ENCODE measurements around the gene ABCA4.
A peak's percentile ranks its signal among the peaks of the same experiment; 100 is the strongest.
"Not testable (repeated sequence)": the region's sequence is repeated elsewhere in the genome, so short reads cannot be mapped to it uniquely, and the experiment has no call there.

ABCA4 gene

GRCh38 chr1:93992954-93993353 lies 128.0 kb downstream of the ABCA4 start:
- Mint-ChIP-seq H3K27me3 (ENCODE audit: low read depth, poor library complexity) (peaks cover 5% of the 10 kb centered on the region), H3K9me3 (no peaks in the 10 kb centered on the region), H3K36me3 (ENCODE audit: low read depth) (no peaks in the 10 kb centered on the region), H3K27ac (no peak overlapping the region), H3K4me3 (no peak overlapping the region), H3K4me1 (peaks cover 19% of the 10 kb centered on the region)
- TF ChIP-seq CTCF (IDR thresholded peaks at IDR 0.05): no peak
- no peak for DNase-seq

GRCh38 chr1:93992190-93992589 lies 128.8 kb downstream of the ABCA4 start:
- Mint-ChIP-seq H3K36me3 (ENCODE audit: low read depth) (no peaks in the 10 kb centered on the region), H3K27me3 (ENCODE audit: low read depth, poor library complexity) (peaks cover 5% of the 10 kb centered on the region), H3K4me1 (peaks cover 26% of the 10 kb centered on the region), H3K27ac (no peak overlapping the region), H3K9me3 (no peaks in the 10 kb centered on the region), H3K4me3 (no peak overlapping the region)
- TF ChIP-seq CTCF (IDR thresholded peaks at IDR 0.05): no peak
- no peak for DNase-seq

GRCh38 chr1:93991271-93991670 lies 129.7 kb downstream of the ABCA4 start:
- H3K4me3 Mint-ChIP-seq: no peak overlapping the region
- no peaks in the 10 kb centered on the region for H3K36me3 Mint-ChIP-seq (ENCODE audit: low read depth)
- TF ChIP-seq CTCF (IDR thresholded peaks at IDR 0.05): no peak
- H3K27me3 Mint-ChIP-seq (ENCODE audit: low read depth, poor library complexity): peaks cover 9% of the 10 kb centered on the region
- peaks cover 26% of the 10 kb centered on the region for H3K4me1 Mint-ChIP-seq
- no peak overlapping the region for H3K27ac Mint-ChIP-seq
- H3K9me3 Mint-ChIP-seq: no peaks in the 10 kb centered on the region
- no peak for DNase-seq

- Mint-ChIP-seq H3K4me1 (peaks cover 26% of the 10 kb centered on the region), H3K27ac (peak overlapping the region; percentile 11)
- H3K4me3 Mint-ChIP-seq; DNase-seq; H3K27me3 Mint-ChIP-seq (ENCODE audit: low read depth, poor library complexity); H3K36me3 Mint-ChIP-seq (ENCODE audit: low read depth); H3K9me3 Mint-ChIP-seq: not testable (repeated sequence)
Measured at GRCh38 chr1:93990477-93990876, 130.5 kb downstream of the ABCA4 start.

- no peak overlapping the region for H3K27ac Mint-ChIP-seq
- no peak overlapping the region for H3K4me3 Mint-ChIP-seq
- TF ChIP-seq CTCF (IDR thresholded peaks at IDR 0.05): no peak
- H3K4me1 Mint-ChIP-seq: peaks cover 26% of the 10 kb centered on the region
- H3K9me3 Mint-ChIP-seq: no peaks in the 10 kb centered on the region
- H3K27me3 Mint-ChIP-seq (ENCODE audit: low read depth, poor library complexity): peaks cover 9% of the 10 kb centered on the region
- DNase-seq: no peak
- H3K36me3 Mint-ChIP-seq (ENCODE audit: low read depth): no peaks in the 10 kb centered on the region
Measured at GRCh38 chr1:93990010-93990409, 130.9 kb downstream of the ABCA4 start.

GRCh38 chr1:93989601-93990000 lies 131.3 kb downstream of the ABCA4 start:
- Mint-ChIP-seq H3K27me3 (ENCODE audit: low read depth, poor library complexity) (peaks cover 9% of the 10 kb centered on the region), H3K36me3 (ENCODE audit: low read depth) (no peaks in the 10 kb centered on the region), H3K4me3 (no peak overlapping the region), H3K9me3 (no peaks in the 10 kb centered on the region), H3K27ac (no peak overlapping the region), H3K4me1 (peaks cover 26% of the 10 kb centered on the region)
- no peak for TF ChIP-seq CTCF (IDR thresholded peaks at IDR 0.05)
- DNase-seq: no peak

Data from nephron progenitor cell (in vitro differentiated cells).